C4-2B (cell line): ENCODE data around the gene DNAL1.

Source experiments
- CTCF ChIP-seq: fragments of 450-650 bp; conservative IDR thresholded peaks from 2 replicates; pipeline ENCODE4 v1.5.1; 2017; ENCODE audit warnings: mild to moderate bottlenecking
- ZFX ChIP-seq: fragments of 450-650 bp; IDR thresholded peaks from 2 replicates; pipeline ENCODE4 v1.6.1; 2017

- TF ChIP-seq CTCF (no peak), ZFX (no peak)
Measured at GRCh38 chr14:73678698-73679097, 33.9 kb downstream of the DNAL1 start.
